Measurements from ENCODE around the gene UNC79.

UNC79 gene

DNA sequence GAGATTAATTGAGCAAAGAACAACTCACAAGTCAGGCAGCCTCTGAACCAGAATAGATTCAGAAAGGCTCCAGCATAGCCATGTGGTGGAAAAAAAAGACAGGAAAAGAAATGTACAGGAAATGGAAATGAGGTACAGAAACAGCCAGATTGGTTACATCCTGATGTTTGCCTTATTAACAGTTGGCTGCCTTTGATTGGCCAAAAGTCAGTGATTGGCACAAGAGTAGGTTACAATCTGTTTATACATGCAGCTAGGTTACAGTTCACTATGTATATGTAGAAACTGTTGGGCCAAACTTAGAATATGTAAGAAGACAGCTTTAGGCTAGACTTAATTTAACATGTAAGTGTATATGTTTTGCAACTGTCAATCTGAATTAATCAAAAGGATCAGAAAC, 118.9 kb downstream of the UNC79 start:
- DNase-seq, result no peak

DNA sequence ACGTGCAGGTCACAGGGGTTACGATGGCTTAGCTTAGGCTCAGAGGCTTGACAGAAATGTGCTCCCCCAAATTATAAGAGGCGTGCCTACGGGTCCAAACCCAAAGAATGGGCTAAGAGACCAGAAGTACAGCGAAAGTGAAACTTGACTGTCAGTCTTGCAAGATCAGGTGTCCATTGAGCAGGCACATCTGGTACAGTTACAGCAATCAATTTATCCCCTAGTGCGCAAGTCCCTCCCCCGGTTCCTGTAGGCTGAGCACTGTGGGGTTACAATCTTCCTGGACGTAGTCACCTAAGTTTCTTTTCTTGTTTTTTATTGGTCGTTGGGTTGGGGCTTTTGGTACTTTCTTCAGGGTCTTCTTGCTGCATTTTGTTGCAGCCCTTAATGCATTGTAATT, 134.2 kb downstream of the UNC79 start:
- DNase-seq, result no peak

DNA sequence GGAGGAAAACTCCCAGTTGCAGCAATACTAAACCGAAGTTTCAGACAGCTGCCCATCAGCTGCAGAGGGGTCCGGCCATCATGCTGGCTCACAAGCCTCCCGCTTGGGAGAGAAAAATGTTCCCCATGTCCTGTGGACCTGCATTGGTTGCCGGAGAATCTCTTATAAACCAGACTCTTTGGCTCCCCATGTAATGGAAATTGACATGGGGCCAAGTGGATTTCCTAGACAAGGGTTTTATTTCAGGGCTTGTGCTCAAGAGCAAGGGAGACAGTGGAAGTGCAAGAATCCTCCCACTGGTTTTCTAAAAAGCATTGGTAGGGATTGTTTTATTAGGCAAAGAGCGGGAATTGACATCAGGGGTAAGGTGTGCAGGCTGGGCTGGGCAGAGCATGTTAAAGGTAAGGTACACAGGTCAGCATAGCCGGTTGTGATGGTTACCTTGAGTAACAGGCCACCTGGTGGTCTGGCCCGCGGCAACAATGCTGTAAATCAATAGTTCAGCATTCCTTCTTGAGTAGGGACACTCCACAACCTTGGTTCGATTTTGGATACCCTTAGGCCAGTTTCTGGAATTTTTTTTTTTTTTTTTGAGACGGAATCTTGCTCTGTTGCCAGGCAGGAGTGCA, 135.4 kb downstream of the UNC79 start:
- no peak for DNase-seq

DNA sequence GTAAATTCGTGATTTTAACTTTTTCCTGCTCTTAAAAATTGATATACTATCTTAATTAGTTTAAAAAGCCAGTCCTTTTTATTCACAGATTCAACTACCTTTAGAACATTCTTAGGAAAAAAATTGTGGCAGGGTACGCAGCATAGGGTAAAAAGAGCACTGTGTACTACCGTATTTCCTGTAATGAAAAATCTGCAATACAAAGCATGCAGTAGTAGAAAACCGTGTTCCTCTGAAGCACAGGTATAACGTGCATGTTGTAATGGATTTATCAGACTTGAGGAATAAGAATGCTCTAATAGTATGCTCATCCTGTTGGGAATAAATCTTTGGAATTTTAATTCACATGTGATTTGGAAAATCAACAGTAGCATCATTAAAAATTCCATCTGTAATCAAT, 140.5 kb downstream of the UNC79 start:
- DNase-seq, result no peak

DNA sequence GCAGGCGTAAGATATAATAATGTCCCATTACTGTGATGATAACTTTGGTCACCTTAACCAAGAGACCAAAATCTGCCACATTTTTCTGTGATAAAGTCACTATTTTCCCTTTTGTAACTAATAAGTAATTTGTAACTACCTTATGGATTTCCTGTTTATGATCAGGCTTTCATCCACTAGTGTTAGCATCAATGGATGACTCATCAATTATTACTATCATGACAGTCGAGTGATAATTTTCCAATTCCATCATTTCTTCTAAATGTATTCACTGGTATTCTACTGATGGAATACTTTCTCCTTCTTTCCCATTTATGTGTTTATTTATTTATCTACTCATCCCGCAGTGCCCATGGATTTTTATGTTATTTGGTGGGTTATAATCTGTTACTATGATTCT, 148.4 kb downstream of the UNC79 start:
- no peak for DNase-seq

DNA sequence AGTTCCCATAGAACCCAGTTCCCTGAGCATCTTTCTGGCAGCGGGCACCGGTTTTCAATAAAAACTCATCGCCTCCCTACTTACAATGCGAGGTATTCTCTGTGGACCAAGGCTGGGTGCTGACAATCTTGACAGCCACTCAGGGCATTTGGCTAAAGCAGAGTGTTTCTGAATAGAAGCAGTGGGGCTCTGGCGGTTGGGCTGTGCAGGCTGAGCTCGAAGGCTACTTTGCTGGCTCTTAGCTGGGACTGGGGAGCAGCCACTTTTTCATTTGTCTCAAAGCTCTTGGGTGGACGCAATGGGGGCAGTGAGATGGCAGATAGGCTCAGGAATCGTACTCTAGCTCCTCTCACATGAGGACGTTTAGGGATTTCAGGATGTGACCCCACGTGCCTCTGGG, 151.8 kb downstream of the UNC79 start:
- DNase-seq, result no peak

DNA sequence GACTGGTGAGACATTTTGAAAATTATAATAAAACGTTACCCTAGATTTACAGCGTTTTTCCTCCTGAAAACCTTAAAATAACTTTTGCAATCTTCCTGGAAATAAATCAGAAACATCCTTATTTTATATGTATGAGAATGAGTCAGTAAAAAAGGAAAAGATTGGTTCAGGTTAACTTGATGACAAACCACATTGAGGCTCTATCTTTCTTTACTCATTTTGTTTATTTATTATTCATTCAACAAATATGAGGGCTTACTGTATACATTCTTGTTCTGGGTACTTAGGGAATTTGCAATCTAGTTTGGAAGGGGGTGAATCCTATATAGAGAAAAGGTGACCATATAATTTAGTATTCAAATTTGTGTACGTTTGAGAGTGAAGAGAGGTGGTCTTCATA, 156.6 kb downstream of the UNC79 start:
- no peak for DNase-seq

DNA sequence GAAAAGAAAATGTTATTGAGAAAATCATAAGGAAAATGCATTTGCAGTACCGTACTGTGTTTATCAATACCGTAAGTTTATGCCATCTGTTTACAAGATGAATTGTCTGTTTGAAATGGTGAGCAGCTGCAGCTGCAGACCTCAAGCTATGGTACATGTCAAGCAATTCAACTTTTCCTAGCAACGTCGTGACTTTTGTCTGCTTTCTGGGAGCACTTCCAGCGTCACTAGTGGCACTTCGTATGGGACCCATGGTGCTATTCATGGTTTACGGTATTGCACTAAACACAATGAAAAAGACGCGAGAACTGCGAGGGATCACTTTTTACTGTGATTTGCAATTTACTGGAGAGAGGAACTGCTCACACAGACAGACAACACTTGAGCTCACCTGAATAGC, 160.8 kb downstream of the UNC79 start:
- no peak for DNase-seq

DNA sequence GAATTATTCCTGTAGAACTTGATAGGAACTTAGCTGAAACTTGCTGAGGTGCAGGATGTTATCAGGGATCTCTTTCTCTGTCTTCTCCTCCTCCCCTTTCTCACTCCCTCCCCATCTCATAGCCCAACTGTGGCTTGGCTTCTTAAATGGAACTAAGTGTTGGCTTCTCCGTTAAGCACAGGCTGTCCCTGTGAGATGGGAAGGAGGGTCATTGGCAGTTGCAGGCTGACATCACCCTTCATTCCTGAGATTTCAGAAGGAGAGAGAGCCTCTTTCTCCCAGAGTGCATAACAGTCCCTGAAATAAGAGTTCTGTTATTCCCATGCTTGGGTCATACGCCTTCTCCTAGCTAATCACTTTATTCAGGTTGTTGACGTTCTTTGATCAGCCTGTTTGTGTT, 162.0 kb downstream of the UNC79 start:
- DNase-seq, result no peak

DNA sequence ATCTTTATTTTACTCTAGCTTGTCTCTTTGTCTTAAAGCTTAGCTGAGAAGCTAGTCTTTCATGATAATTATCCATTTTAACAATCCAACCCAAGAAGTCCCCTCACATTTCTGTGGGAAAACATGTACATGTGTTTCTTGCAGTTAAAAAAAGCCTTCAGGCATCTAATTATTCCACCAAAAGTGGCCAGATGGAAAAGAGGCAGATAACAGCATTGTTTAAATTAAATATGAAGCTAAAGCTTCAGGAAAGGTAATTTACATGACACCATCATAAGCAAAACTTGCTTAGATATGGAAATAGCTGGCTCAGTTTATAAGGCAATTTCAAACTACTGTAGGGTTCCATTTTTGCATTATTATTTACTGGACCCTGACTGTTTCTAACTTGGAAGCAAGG, 175.4 kb downstream of the UNC79 start:
- no peak for DNase-seq

DNA sequence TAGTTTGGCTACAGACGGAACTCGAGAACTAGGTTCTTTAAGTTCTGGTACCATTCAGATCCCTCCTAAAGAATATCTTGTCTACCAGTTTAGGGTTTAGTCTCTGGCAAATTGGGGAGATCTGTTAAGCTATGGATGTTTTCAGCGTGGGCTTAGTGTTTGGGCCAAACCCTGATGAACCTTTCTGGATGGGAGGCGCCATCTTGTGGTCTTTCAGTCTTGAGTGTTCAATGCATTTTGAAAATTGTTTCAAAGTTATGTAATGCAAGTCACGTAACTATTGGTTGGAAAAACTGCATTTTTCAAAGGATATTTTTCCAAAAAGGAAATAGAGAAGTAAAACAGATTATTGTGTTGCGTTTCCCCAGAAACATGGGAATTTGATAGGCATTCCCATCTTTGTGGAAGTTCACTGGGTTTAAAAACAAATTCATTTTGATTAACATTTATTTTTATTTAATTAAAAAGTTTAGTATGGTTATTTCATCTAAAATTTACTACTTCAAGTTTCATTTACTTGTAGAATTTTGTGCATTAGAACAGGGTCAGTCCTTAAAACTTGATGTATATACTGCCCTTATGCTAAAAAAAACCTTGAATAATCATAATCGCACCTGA, 188.5 kb downstream of the UNC79 start:
- peak; percentile 44 for DNase-seq

DNA sequence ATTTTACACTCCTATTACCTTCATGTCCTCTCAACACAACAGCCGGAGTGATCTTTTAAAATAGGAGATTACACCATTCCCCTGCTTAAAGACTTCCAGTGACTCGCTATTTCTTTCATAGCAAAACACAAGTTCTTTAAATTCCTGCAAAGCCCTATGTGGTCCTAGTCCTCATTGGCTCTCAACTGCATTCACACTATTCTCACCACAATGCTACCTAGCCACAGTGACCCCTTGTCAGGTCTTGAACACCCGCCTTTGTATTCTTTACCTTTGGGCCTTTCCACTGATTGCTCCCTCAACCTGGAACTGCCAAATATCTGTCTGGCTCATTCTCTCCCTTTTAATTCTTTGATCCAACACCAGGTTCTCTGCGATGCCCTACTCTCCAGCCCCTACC, 197.3 kb downstream of the UNC79 start:
- DNase-seq, result no peak

DNA sequence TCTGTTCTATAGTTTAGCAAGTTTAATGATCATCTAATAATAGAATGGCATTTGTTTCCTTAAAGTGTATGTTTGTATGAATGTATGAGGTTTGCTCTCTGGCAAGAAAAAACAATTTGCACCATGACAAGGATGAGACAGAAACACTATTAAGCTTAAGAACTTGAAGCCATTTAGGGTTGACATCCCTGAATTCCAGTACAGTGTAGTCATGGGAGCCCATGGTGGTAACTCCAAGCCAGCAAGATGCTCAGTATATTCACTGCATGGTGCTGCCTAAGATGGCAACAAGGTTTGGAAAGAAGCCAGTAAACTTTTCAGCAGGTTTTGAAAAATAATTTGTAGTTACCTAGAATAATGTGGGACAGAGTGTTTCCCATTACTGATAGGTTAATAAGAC, 198.9 kb downstream of the UNC79 start:
- DNase-seq, result no peak

DNA sequence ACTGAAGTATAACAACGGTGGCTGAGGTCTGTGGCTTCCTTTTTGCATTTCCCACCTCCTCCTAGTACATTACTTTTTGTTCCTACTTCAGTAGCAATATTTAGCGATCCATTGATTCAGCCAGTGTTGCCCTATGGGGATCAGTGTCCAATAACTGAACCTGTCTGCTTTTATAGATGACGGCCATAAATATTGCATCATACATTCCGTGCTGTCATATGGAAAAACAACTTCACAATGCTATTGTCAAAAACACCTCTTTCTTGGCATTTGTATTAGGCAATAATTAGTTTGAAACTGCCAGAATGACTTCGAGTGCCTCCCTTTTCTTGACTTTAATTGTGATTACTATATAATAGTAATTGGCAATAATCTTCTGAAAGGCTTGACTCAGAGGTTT, 208.1 kb downstream of the UNC79 start:
- no peak for DNase-seq

DNA sequence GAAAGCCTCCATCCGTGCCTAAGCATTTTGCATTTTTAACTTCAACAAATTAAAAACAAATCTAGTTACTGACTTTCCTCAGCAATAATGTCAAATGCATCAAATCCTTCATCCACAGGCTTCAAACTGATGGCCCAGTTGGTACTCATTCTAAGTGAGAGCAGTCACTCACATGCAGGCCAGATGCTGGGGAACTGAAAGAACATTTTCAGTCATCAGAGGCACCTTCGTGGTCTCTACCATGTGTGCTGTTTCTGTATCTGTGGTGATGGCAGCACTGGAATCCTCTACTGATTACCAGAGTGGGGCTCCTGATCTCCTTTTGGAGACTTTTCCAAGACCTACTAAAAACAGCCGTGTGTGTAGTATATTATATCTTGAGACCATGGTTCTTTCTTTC, 212.4 kb downstream of the UNC79 start:
- DNase-seq, result no peak

DNA sequence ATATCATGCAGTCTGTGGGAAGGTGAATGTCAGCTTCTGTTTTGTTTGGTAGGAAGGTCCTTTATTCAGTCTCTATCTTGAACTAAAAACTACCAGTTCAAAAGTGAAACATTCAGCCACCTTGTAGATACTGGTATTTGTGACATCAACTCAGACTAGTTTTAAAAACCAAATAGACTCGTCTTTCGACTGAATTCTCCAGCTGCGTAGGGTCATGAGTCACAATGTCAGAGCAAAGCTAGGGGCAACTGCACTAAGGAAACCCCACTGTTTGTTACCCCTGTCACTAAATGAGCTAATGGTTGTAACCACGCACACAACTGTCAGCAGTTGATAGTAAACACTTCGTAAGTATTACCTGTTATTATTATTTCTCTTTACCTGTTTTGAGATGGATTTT, 212.9 kb downstream of the UNC79 start:
- no peak for DNase-seq

DNA sequence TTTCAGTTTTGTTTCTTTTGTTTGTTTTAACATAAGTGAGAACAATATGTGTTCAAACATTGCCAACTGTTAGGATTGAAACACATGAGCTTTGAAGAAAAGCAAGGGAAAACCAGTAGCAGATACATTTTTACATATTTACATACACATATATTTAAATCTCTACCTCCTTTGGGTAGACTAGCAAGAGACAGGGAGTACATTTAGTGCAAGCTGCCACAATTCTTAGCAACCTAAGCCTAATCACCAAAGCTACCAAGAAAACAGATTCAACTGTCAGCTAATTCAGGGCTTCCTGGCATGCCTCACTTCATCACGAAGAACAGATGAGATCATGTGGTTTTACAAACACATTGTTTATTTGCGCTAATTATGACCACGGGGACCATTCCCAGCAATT, 214.5 kb downstream of the UNC79 start:
- DNase-seq, result no peak

DNA sequence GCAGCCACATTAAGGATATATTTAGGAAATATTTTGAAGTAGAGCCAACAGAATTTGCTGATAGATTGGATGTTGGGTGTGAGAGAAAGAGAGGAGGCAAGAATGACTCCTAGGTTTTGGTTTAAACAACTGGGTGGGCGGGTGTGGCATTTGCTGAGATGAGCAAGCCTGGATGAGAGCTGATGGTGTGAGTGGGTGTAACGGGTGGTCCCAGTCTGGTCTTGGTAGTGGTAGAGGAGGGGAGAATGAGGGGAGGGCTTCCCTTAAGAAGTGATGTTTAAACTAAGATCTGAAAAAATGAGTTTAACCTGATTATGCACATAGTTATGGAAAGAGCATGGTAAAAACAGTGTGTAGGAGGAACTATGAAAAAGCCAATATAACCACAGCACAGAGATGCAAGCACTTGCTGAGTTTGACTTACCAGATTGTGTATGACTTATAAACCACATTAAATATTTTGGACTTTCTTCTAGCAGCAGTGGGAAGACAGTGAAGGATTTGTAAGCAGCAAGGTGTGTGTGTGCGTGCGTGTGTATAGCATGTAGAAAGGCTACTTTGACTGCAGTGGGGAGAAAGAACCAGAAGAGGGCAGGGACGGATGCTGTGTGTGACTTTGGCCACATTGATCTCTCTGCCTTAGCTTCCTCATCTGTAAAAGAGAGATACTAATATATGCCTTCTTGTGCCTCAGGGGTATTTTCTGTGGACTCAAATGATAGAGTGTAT, 217.9 kb downstream of the UNC79 start:
- DNase-seq, result no peak

DNA sequence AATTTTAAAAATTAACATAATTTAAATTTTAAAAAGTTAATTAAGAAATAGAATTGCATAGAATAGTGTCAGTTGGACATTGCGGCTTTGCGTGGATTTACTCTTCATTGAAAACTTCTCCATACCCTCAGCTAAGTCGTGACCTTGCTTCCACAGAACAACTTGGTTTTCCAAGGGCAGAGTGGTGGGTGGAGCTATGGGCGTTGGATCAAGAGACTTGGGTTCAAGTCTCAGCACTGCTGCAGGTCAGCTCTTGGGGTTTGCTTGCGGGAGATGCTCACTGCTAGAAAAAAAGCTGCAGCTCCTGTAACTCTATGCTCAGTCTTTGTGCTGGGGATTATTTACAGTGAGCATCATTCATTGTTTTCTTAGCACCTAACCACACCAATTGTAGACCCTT, 223.9 kb downstream of the UNC79 start:
- DNase-seq, result no peak

DNA sequence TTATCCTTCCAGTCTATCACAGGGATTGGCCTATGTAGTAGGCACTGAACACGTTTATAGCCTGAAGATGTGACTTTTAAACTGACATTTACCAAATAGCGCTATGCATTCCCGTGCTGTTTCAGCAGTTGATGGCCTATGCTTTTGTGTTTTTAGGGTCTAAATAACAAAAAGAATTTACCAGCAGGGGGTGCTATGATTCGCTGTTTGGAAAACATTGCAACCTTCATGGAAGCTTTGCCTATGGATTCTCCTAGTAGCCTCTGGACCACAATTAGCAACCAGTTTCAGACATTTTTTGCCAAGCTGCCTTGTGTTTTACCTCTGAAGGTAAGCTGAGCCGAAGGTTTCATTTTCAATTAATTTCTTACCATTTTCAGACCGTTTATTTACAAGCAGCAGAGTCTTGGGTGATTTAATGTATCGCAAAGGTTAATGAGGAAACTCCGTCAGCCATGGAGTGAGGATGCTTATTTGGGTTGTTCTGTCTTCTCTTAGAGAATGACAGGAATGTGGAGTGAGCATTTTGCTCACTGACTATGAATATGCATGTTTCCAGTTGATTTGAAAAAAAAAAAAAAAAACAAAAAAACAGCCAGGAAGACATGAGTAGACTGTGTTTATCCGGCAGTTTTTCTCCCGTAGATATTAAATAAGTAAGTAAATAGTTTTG, 224.5 kb downstream of the UNC79 start:
- no peak for DNase-seq

DNA sequence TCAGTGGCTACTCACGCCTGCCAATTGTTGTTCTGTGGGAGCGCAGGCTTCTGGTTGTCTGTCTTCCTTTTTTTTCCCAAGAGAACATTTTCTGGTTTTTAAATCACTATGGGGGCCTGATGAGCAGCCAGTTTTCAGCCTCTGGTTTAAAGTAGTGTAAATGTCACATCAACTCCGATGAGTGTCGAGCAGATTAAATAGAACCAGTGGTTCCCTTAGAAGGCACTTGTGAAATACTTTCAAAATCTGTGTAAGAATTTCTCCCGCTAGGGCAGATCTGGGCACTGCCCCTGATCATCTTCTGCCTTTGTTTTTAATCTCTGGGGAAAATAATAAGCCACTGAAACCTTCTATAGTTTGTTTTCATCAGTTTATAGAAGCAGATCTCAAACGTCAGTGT, 227.1 kb downstream of the UNC79 start:
- DNase-seq, result no peak

DNA sequence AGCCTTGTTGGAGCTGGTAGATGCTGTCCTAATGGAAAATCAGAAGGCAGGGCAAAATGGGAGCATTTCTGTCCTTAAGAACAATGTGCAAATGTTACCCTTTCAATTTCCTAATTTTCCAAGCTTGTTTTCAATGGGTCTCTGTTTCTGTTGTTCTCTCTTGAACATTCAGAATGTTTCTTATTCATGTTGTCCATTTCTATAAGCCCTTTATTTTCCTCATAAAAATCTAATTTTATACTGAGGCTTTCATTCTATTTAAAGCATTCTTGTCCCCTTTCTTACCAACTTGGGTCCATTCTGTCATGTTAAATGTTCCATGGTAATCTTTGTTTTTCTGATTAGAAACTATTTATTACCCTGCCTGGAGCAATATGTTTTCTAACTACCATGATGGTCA, 232.6 kb downstream of the UNC79 start:
- DNase-seq, result no peak

DNA sequence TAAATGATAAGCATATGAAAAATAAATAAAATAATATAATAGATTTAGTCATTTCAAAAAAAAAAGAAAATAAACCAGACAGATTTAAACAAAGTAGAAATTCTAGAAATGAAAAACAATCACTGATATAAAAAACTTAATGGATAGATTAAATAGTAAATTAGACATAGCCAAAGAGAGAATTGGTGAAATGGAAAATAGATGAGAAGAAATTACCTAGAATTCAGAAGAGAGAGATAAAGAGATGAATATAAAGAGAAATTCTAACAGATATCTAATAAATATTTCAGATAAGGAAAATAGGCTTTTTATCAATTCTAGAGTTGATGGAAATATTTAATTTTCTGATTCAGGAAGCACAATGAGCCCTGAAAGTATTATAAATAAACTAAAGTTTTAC, 234.4 kb downstream of the UNC79 start:
- DNase-seq, result no peak

DNA sequence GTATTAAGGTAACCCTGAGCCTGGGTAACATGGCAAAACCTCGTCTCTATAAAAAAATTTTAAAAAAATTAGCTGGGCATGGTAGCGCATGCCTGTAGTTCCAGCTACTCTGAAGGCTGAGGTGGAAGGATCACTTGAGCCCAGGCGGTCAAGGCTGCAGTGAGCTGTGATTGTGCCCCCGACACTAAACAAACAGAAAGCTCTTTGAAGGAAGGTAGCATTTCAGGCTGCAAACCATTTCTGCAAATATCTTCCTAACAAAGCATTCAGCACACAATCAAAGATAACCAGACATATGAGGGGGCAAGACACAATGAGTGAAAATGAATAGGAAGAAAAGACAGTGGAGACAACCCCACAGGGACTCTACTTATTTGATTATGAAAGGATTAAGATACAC, 238.9 kb downstream of the UNC79 start:
- DNase-seq, result no peak
